H1 (cell line): ENCODE data around the gene ITPR3. TPM values are rescaled to one million over a fixed set of nuclear protein-coding genes. Genes with fewer than 3 reads are reported as not detected.

Experiments used
- CTCF ChIA-PET: fragments of 300-600 bp; sonication (Branson Sonifier 250); formaldehyde crosslinking; loops from one replicate; lab custom pipeline; 2021; ENCODE audit not compliant: partially characterized antibody; lab: Charles Lee
- POLR2A ChIA-PET: fragments of 300-600 bp; sonication (Branson Sonifier 250); formaldehyde crosslinking; loops from one replicate; lab custom pipeline; 2021; ENCODE audit warnings: inconsistent platforms; ENCODE audit not compliant: partially characterized antibody; lab: Charles Lee
- DNase-seq, 2 experiments: peaks; one replicate each; pipeline versions ENCODE4 v3.0.0 to v3.0.0-alpha.2; 2010 to 2022; ENCODE audit warnings: low spot score in 2 of 2, low read depth in 1 of 2, mixed read lengths in 1 of 2
- FAIRE-seq: peaks from 2 replicates; lab custom pipeline; 2011; peaks lifted over from hg19 to GRCh38; lab: Jason Lieb, UNC
- H2AFZ ChIP-seq: 2 replicates; pipeline ENCODE4 v1.8.1; 2012; ENCODE audit warnings: low read length, inconsistent platforms
- H2AK5ac ChIP-seq: 2 replicates; pipeline ENCODE4 v1.6.1; 2013; ENCODE audit warnings: low read depth, low read length
- H2BK120ac ChIP-seq: replicated peaks from 2 replicates; pipeline ENCODE3; 2013; ENCODE audit warnings: low read depth, low read length, inconsistent platforms
- H2BK12ac ChIP-seq: 2 replicates; pipeline ENCODE4 v1.6.1; 2013; ENCODE audit warnings: low read depth, low read length
- H2BK15ac ChIP-seq: 2 replicates; pipeline ENCODE4 v1.6.1; 2013; ENCODE audit warnings: low read length
- H2BK20ac ChIP-seq: 2 replicates; pipeline ENCODE4 v1.6.1; 2013; ENCODE audit warnings: low read length
- H2BK5ac ChIP-seq: 2 replicates; pipeline ENCODE4 v1.6.1; 2013; ENCODE audit warnings: low read depth, low read length
- H3K14ac ChIP-seq: 2 replicates; pipeline ENCODE4 v1.6.1; 2013; ENCODE audit warnings: inconsistent platforms; ENCODE audit not compliant: insufficient read length
- H3K18ac ChIP-seq: 2 replicates; pipeline ENCODE4 v1.6.1; 2013; ENCODE audit warnings: low read length; ENCODE audit errors: extremely low read depth
- H3K23ac ChIP-seq: 2 replicates; pipeline ENCODE4 v1.6.1; 2013; ENCODE audit warnings: inconsistent platforms; ENCODE audit not compliant: insufficient read length
- H3K23me2 ChIP-seq: 2 replicates; pipeline ENCODE4 v1.6.1; 2013; ENCODE audit warnings: low read depth, low read length
- H3K27ac ChIP-seq: 2 replicates; pipeline ENCODE4 v1.6.1; 2011; ENCODE audit warnings: low read depth, low read length, inconsistent platforms
- H3K27me3 ChIP-seq, 4 experiments: replicated peaks in 1 of 4; 1 replicate in 1 of 4; 2 replicates in 3 of 4; pipeline versions ENCODE4 v1.6.1 to v1.8.1; 2011 to 2013; ENCODE audit warnings: low read length in 3 of 4, mild to moderate bottlenecking in 3 of 4, inconsistent platforms in 2 of 4, mixed read lengths in 2 of 4, moderate library complexity in 1 of 4; ENCODE audit not compliant: control insufficient read depth in 3 of 4, insufficient read depth in 3 of 4; ENCODE audit errors: extremely low read depth in 1 of 4
- H3K36me3 ChIP-seq, 4 experiments: 2 replicates each; pipeline versions ENCODE4 v1.6.1 to v1.8.1; 2011 to 2013; ENCODE audit warnings: mild to moderate bottlenecking in 4 of 4, low read length in 3 of 4, moderate library complexity in 2 of 4, control low read depth in 1 of 4, inconsistent platforms in 1 of 4; ENCODE audit not compliant: insufficient read depth in 4 of 4, control insufficient read depth in 2 of 4
- H3K4ac ChIP-seq: replicated peaks from 2 replicates; pipeline ENCODE3; 2013; ENCODE audit warnings: low read length, low read depth, mixed read lengths, inconsistent platforms; ENCODE audit not compliant: insufficient read length
- H3K4me1 ChIP-seq, 4 experiments: replicated peaks in 1 of 4; 1 replicate in 1 of 4; 2 replicates in 3 of 4; pipeline versions ENCODE4 v1.6.1 to v1.8.1; 2011 to 2013; ENCODE audit warnings: low read length in 3 of 4, inconsistent platforms in 2 of 4, mixed read lengths in 1 of 4; ENCODE audit not compliant: insufficient read depth in 4 of 4, control insufficient read depth in 3 of 4
- H3K4me2 ChIP-seq, 2 experiments: 2 replicates each; pipeline versions ENCODE4 v1.6.1 to v1.8.1; 2011 to 2013; ENCODE audit warnings: low read depth in 2 of 2, low read length in 2 of 2, control low read depth in 1 of 2, inconsistent platforms in 1 of 2, mild to moderate bottlenecking in 1 of 2; ENCODE audit not compliant: insufficient read depth in 1 of 2
- H3K4me3 ChIP-seq, 4 experiments: fragments of 200-600, 300-600 bp in 1 of 4; sonication (generic), shearing (Covaris generic), sonication (Bioruptor Twin) in 1 of 4; 2 replicates each; pipeline versions ENCODE4 v1.5.1 to v1.8.1; 2011 to 2016; ENCODE audit warnings: low read length in 4 of 4, low read depth in 3 of 4, control low read depth in 2 of 4, inconsistent platforms in 2 of 4, mild to moderate bottlenecking in 2 of 4, mixed read lengths in 1 of 4, moderate library complexity in 1 of 4; ENCODE audit not compliant: insufficient read depth in 2 of 4; ENCODE audit errors: extremely low read depth in 1 of 4
- H3K56ac ChIP-seq: replicated peaks from 2 replicates; pipeline ENCODE3; 2013; ENCODE audit warnings: low read depth, mild to moderate bottlenecking, mixed read lengths, low read length, inconsistent platforms; ENCODE audit not compliant: insufficient read length
- H3K79me1 ChIP-seq: 2 replicates; pipeline ENCODE4 v1.6.1; 2013; ENCODE audit warnings: low read depth, low read length, control low read depth
- H3K79me2 ChIP-seq, 2 experiments: 2 replicates each; pipeline versions ENCODE4 v1.6.1 to v1.8.1; 2012 to 2013; ENCODE audit warnings: low read length in 2 of 2, mild to moderate bottlenecking in 2 of 2, inconsistent platforms in 1 of 2; ENCODE audit not compliant: insufficient read depth in 2 of 2, control insufficient read depth in 1 of 2
- H3K9ac ChIP-seq, 4 experiments: replicated peaks in 1 of 4; 1 replicate in 1 of 4; 2 replicates in 3 of 4; pipeline versions ENCODE4 v1.6.1 to v1.8.1; 2011 to 2013; ENCODE audit warnings: low read depth in 3 of 4, low read length in 3 of 4, control low read depth in 2 of 4, mild to moderate bottlenecking in 2 of 4, moderate library complexity in 2 of 4, inconsistent platforms in 1 of 4; ENCODE audit errors: extremely low read depth in 1 of 4
- H3K9me3 ChIP-seq, 2 experiments: 2 replicates each; pipeline versions ENCODE4 v1.6.1 to v1.8.1; 2012 to 2013; ENCODE audit warnings: mild to moderate bottlenecking in 2 of 2, moderate library complexity in 2 of 2, control low read depth in 1 of 2, inconsistent platforms in 1 of 2, low read depth in 1 of 2, low read length in 1 of 2, mixed read lengths in 1 of 2; ENCODE audit not compliant: insufficient read depth in 2 of 2
- H4K20me1 ChIP-seq, 2 experiments: replicated peaks in 1 of 2; 2 replicates each; pipeline versions ENCODE3 to v1.8.1; 2011 to 2013; ENCODE audit warnings: inconsistent platforms in 2 of 2, low read length in 2 of 2, mild to moderate bottlenecking in 1 of 2; ENCODE audit not compliant: insufficient read depth in 2 of 2, control insufficient read depth in 1 of 2
- H4K5ac ChIP-seq: 2 replicates; pipeline ENCODE4 v1.6.1; 2013; ENCODE audit warnings: low read length, low read depth, mixed read lengths, inconsistent platforms; ENCODE audit not compliant: insufficient read length
- H4K8ac ChIP-seq: 2 replicates; pipeline ENCODE4 v1.8.0; 2013; ENCODE audit warnings: mild to moderate bottlenecking, moderate library complexity, low read length, inconsistent platforms; ENCODE audit not compliant: insufficient read depth; ENCODE audit errors: extremely low read depth
- H4K91ac ChIP-seq: replicated peaks from 2 replicates; pipeline ENCODE3; 2013; ENCODE audit warnings: low read length, mixed read lengths, inconsistent platforms; ENCODE audit not compliant: insufficient read length
- MAX ChIP-seq: IDR thresholded peaks from 2 replicates; pipeline ENCODE4 v1.6.1; 2012; ENCODE audit warnings: inconsistent platforms
- SAP30 ChIP-seq: fragments of 300-600 bp; sonication (generic); IDR thresholded peaks from 2 replicates; pipeline ENCODE4 v1.7.1; 2012; ENCODE audit warnings: low read length, moderate library complexity, mild to moderate bottlenecking, inconsistent platforms; ENCODE audit not compliant: insufficient read depth, insufficient replicate concordance
- SIN3A ChIP-seq, 2 experiments: IDR thresholded peaks in 1 of 2; conservative IDR thresholded peaks in 1 of 2; 2 replicates each; pipeline ENCODE4 v1.6.1; 2011 to 2012; ENCODE audit warnings: low read length in 2 of 2, improper control_type of control experiment in 1 of 2, low read depth in 1 of 2, mild to moderate bottlenecking in 1 of 2
- YY1 ChIP-seq: IDR thresholded peaks from 2 replicates; pipeline ENCODE4 v1.6.1; 2011; ENCODE audit warnings: low read depth, mild to moderate bottlenecking, low read length
- WGBS, 2 experiments: shearing (Covaris generic) in 1 of 2; methylation state at CpG; one replicate each; pipeline versions ENCODE4 v1.1.6 to v1.1.7; 2013 to 2015; ENCODE audit warnings: low lambda C conversion rate in 2 of 2, mixed read lengths in 2 of 2, inconsistent platforms in 1 of 2, low coverage in 1 of 2, missing lambda C conversion rate in 1 of 2; ENCODE audit not compliant: insufficient replicate concordance in 2 of 2, insufficient coverage in 1 of 2, insufficient read length in 1 of 2; ENCODE audit errors: extremely low coverage in 1 of 2, missing lambda C conversion rate in 1 of 2; 5-methylcytosine and 5-hydroxymethylcytosine counted together
- polyA plus RNA-seq, 7 experiments: library from polyadenylated mRNA; depleted of rRNA in 3 of 7; stranded (reverse) in 5 of 7; unstranded in 2 of 7; fragments of >200 nt in 5 of 7; fragments of 200-250 nt in 2 of 7; gene quantifications; 1 replicate in 5 of 7; 2 replicates in 1 of 7; 4 replicates in 1 of 7; pipeline versions ENCODE4 v1.2.1 to v1.2.3, GENCODE V29; 2011 to 2013; ENCODE audit warnings: missing spikeins in 2 of 7, mixed read lengths in 2 of 7
- total RNA-seq: library from RNA; stranded (reverse); fragmentation: NEBNext Ultra II Directional; extraction: Animal tissue kit (Norgen Biotek cat#: 25700); gene quantifications from 2 replicates; pipeline ENCODE4 v1.2.1, GENCODE V29; 2021
- TF ChIP-seq, protein P1 (sequence below): IDR thresholded peaks from 2 replicates; pipeline ENCODE4 v1.6.1; 2012; ENCODE audit warnings: inconsistent platforms
- TF ChIP-seq, protein P2 (sequence below): IDR thresholded peaks from 2 replicates; pipeline ENCODE4 v1.6.1; 2011; ENCODE audit warnings: low read length, improper control_type of control experiment
- TF ChIP-seq, protein P3 (sequence below), 3 experiments: IDR thresholded peaks; 1 replicate in 2 of 3; 2 replicates in 1 of 3; pipeline versions ENCODE4 v1.5.1 to v1.6.1; 2011; ENCODE audit warnings: low read length in 3 of 3, mild to moderate bottlenecking in 3 of 3, inconsistent platforms in 2 of 3, low read depth in 1 of 3, moderate library complexity in 1 of 3; ENCODE audit not compliant: insufficient read depth in 1 of 3; ENCODE audit errors: control extremely low read depth in 1 of 3

ITPR3 gene
- total and polyA plus RNA-seq, 2 of the 8 experiments (the other 6 are each of a cell fraction or from before 2014, with no cell fraction given) = 29.1 to 45.7 TPM

DNA sequence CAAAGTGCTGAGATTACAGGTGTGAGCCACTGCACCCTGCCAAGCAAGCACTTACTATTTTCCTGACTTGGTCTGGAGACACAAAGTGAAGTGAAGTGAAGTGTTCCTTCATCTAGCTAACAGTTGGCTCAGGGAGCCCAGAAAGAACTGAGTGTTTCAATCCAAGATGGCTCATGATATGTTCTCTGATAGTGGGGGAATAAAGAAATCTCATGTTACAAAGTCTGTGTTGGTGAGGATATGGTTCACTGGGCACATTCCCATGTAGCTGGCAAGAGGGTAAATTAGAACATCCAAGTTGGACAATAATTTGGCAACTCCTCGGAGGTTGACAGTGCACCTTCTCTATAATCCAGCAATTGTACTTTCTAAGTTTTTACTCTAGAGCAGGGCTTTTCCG lies 5.0 kb upstream of the ITPR3 start:
- H3K4ac ChIP-seq = no peak overlapping the region
- DNase-seq (no peak), FAIRE-seq (no peak)
- H2BK12ac ChIP-seq = no peak overlapping the region
- peaks cover 3 to 6% (median 5%) of the 10 kb centered on the region in 4 experiments for H3K4me1 ChIP-seq
- H3K56ac ChIP-seq = no peak overlapping the region
- no peak overlapping the region for H4K8ac ChIP-seq
- no peak overlapping the region for H3K27ac ChIP-seq
- H3K79me1 ChIP-seq = no peaks in the 10 kb centered on the region
- peaks cover 9% of the 10 kb centered on the region; the same call in 1 of the 2 replicates for H3K23me2 ChIP-seq
- no peak overlapping the region for H3K4me2 ChIP-seq
- no peak overlapping the region for H2BK120ac ChIP-seq
- H3K18ac ChIP-seq = no peak overlapping the region
- no peaks in the 10 kb centered on the region for H4K20me1 ChIP-seq
- H3K36me3 ChIP-seq = no peaks in the 10 kb centered on the region
- H3K79me2 ChIP-seq = no peaks in the 10 kb centered on the region
- no peak overlapping the region for H3K9ac ChIP-seq
- no peak overlapping the region for H4K5ac ChIP-seq
- H3K4me3 ChIP-seq = no peak overlapping the region
- H3K14ac ChIP-seq = no peak overlapping the region
- no peak overlapping the region for H2AFZ ChIP-seq
- no peak overlapping the region for H3K23ac ChIP-seq
- no peak overlapping the region for H4K91ac ChIP-seq
- H2BK15ac ChIP-seq = no peak overlapping the region
- ChIA-PET POLR2A (interaction anchor here (1.9 kb wide), 1 partner anchor 9 kb away, joined by 6 read pairs; no protein-coding TSS in a partner anchor), CTCF (interaction anchor here (0.6 to 4.7 kb wide), 6 partner anchors 8 to 146 kb away, joined by 3 to 28 read pairs (median 4); partner anchors contain the start of gene BAK1)
- H2AK5ac ChIP-seq = no peak overlapping the region
- peaks cover 0 to 5% (median 1%) of the 10 kb centered on the region in 4 experiments; a peak in 3 of 7 replicates for H3K27me3 ChIP-seq
- H2BK5ac ChIP-seq = no peak overlapping the region
- no peak overlapping the region for H2BK20ac ChIP-seq
- TF ChIP-seq SIN3A (conservative IDR thresholded peaks at IDR 0.05 in 1 of 2, IDR thresholded peaks at IDR 0.05 in 1 of 2; ENCODE audit: low read depth in 1 of 2, low read length in 2 of 2) (no peak), YY1 (no peak), MAX (no peak), SAP30 (no peak)
- TF ChIP-seq, protein P1, sequence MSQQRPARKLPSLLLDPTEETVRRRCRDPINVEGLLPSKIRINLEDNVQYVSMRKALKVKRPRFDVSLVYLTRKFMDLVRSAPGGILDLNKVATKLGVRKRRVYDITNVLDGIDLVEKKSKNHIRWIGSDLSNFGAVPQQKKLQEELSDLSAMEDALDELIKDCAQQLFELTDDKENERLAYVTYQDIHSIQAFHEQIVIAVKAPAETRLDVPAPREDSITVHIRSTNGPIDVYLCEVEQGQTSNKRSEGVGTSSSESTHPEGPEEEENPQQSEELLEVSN = no peak
- TF ChIP-seq, protein P2, sequence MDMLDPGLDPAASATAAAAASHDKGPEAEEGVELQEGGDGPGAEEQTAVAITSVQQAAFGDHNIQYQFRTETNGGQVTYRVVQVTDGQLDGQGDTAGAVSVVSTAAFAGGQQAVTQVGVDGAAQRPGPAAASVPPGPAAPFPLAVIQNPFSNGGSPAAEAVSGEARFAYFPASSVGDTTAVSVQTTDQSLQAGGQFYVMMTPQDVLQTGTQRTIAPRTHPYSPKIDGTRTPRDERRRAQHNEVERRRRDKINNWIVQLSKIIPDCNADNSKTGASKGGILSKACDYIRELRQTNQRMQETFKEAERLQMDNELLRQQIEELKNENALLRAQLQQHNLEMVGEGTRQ = no peak
- TF ChIP-seq, protein P3, sequence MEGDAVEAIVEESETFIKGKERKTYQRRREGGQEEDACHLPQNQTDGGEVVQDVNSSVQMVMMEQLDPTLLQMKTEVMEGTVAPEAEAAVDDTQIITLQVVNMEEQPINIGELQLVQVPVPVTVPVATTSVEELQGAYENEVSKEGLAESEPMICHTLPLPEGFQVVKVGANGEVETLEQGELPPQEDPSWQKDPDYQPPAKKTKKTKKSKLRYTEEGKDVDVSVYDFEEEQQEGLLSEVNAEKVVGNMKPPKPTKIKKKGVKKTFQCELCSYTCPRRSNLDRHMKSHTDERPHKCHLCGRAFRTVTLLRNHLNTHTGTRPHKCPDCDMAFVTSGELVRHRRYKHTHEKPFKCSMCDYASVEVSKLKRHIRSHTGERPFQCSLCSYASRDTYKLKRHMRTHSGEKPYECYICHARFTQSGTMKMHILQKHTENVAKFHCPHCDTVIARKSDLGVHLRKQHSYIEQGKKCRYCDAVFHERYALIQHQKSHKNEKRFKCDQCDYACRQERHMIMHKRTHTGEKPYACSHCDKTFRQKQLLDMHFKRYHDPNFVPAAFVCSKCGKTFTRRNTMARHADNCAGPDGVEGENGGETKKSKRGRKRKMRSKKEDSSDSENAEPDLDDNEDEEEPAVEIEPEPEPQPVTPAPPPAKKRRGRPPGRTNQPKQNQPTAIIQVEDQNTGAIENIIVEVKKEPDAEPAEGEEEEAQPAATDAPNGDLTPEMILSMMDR (IDR thresholded peaks at IDR 0.05; ENCODE audit: control extremely low read depth in 1 of 3, insufficient read depth in 1 of 3, low read depth in 1 of 3, low read length in 3 of 3) = no peak
- H3K9me3 ChIP-seq = 0 out of 4 replicates have a peak, but pooled peaks cover 0 to 2% of the 10 kb centered on the region in 2 experiments
- WGBS, 2 experiments = 82% methylated on average over 2 of the region's 2 CpGs; no CpG with 5 or more reads in 1 of the 2 experiments
